ENCODE data around the gene RASAL2. TPM values are rescaled to one million over a fixed set of nuclear protein-coding genes. Genes with fewer than 3 reads are reported as not detected.

RASAL2 gene
- total and polyA plus RNA-seq, 2 experiments from 2014 or later: 16.0 to 42.2 TPM

DNA sequence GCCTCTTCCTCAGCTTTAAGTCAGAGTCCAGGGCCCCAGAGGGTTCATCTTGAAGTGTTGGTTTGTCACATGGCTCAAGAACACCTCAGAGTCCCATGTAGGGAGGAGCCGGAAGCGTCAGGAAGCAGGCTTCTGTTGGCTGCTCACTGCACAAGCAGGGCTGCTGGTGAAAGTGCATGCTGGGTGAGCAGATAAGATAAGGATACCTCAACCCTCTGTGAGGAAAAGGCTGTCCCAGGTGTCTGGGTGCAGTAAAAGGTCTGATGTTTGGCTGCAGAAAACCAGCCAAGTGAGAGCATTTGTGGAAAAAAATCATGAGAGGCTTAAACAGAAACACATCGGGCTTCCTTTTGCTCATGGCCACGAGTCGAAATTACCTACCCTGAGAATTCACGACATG, 412.8 kb downstream of the RASAL2 start:
- Histone ChIP-seq H3K27me3 (ENCODE audit: insufficient read depth) (no peaks in the 10 kb centered on the region), H3K4me3 (no peak overlapping the region), H3K4me1 (ENCODE audit: insufficient read depth) (no peaks in the 10 kb centered on the region), H3K27ac (ENCODE audit: low read depth) (no peak overlapping the region), H3K36me3 (ENCODE audit: insufficient read depth) (no peaks in the 10 kb centered on the region), H3F3A (replicated peaks; ENCODE audit: low read depth) (no peaks in the 10 kb centered on the region), H3K4me2 (no peak overlapping the region), H2AFZ (no peak overlapping the region), H4K20me1 (replicated peaks; ENCODE audit: insufficient read depth) (no peaks in the 10 kb centered on the region), H3K9me2 (ENCODE audit: insufficient read depth) (no peaks in the 10 kb centered on the region; the same call in 1 of the 2 replicates), H3K79me2 (replicated peaks; ENCODE audit: insufficient read depth) (no peaks in the 10 kb centered on the region)
- Mint-ChIP-seq H3K27me3 (ENCODE audit: insufficient read depth, low read depth, poor library complexity) (peaks cover 4% of the 10 kb centered on the region), H3K9me3 (no peaks in the 10 kb centered on the region), H3K27ac (no peak overlapping the region), H3K4me3 (no peak overlapping the region), H3K36me3 (ENCODE audit: low read depth) (no peaks in the 10 kb centered on the region), H3K4me1 (peaks cover 3% of the 10 kb centered on the region)
- DNase-seq (ENCODE audit: low spot score) (no peak), ATAC-seq (no peak)
- TF ChIP-seq ZNF331 (CRISPR knock-in tag; IDR thresholded peaks at IDR 0.05; ENCODE audit: low read depth) (no peak), ZNF114 (CRISPR knock-in tag; IDR thresholded peaks at IDR 0.05) (no peak), STAT1 (IDR thresholded peaks at IDR 0.05; ENCODE audit: unreplicated experiment) (no peak)

DNA sequence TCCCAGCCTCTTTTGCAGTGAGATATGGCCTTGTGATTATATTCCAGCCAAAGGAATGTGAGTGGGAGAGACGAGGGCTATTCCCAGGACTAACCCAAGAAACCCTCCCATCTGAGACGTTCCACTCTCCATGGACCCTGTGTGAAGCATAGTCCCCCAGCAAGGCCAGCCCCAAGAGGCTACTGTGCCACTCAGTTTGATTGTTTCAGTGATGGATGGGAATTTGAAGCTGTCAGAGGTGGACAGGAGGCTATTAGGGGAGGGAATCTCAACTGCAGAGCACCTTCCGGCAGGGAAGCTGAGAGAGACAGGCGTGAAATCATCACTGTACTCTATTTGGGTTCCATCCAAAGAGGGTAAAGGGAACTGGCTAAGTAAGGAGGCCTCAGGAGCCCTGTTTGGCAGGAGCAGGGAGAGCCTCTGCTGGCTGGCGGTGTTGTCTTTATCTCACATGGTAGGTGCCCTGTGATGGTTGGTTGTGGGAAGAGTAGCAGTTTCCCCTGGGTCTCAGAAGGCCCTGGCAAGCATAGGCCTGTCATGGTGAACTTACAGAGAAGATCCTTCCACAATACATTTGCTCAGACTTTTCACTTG, 415.6 kb downstream of the RASAL2 start:
- Mint-ChIP-seq H3K36me3 (ENCODE audit: low read depth) (no peaks in the 10 kb centered on the region), H3K9me3 (no peaks in the 10 kb centered on the region), H3K4me3 (no peak overlapping the region), H3K4me1 (no peaks in the 10 kb centered on the region), H3K27ac (no peak overlapping the region), H3K27me3 (ENCODE audit: insufficient read depth, low read depth, poor library complexity) (peaks cover 4% of the 10 kb centered on the region)
- H3K9me2 ChIP-seq (ENCODE audit: insufficient read depth): no peaks in the 10 kb centered on the region; the same call in 1 of the 2 replicates
- H3K4me1 ChIP-seq (ENCODE audit: insufficient read depth): no peaks in the 10 kb centered on the region
- no peaks in the 10 kb centered on the region for H3F3A ChIP-seq (replicated peaks; ENCODE audit: low read depth)
- H3K27me3 ChIP-seq (ENCODE audit: insufficient read depth): no peaks in the 10 kb centered on the region
- H3K4me3 ChIP-seq: no peak overlapping the region
- no peaks in the 10 kb centered on the region for H4K20me1 ChIP-seq (replicated peaks; ENCODE audit: insufficient read depth)
- ATAC-seq: no peak
- H3K79me2 ChIP-seq (replicated peaks; ENCODE audit: insufficient read depth): no peaks in the 10 kb centered on the region
- DNase-seq (ENCODE audit: low spot score): no peak
- H3K27ac ChIP-seq (ENCODE audit: low read depth): no peak overlapping the region
- no peak overlapping the region for H3K4me2 ChIP-seq
- no peak overlapping the region for H2AFZ ChIP-seq
- no peaks in the 10 kb centered on the region for H3K36me3 ChIP-seq (ENCODE audit: insufficient read depth)
- TF ChIP-seq CREB1 (CRISPR knock-in tag; IDR thresholded peaks at IDR 0.05; ENCODE audit: low read depth) (no peak), ZNF331 (CRISPR knock-in tag; IDR thresholded peaks at IDR 0.05; ENCODE audit: low read depth) (no peak), NANOG (IDR thresholded peaks at IDR 0.05; ENCODE audit: borderline replicate concordance) (no peak), POLR2AphosphoS5 (IDR thresholded peaks at IDR 0.05; ENCODE audit: low read depth) (no peak), ZNF114 (CRISPR knock-in tag; IDR thresholded peaks at IDR 0.05) (no peak), CTCF (conservative IDR thresholded peaks at IDR 0.05; ENCODE audit: low read depth in 2 of 2) (no peak), EZH2 (IDR thresholded peaks at IDR 0.05; ENCODE audit: low read depth, unreplicated experiment) (no peak)
- TF ChIP-seq, protein P1, sequence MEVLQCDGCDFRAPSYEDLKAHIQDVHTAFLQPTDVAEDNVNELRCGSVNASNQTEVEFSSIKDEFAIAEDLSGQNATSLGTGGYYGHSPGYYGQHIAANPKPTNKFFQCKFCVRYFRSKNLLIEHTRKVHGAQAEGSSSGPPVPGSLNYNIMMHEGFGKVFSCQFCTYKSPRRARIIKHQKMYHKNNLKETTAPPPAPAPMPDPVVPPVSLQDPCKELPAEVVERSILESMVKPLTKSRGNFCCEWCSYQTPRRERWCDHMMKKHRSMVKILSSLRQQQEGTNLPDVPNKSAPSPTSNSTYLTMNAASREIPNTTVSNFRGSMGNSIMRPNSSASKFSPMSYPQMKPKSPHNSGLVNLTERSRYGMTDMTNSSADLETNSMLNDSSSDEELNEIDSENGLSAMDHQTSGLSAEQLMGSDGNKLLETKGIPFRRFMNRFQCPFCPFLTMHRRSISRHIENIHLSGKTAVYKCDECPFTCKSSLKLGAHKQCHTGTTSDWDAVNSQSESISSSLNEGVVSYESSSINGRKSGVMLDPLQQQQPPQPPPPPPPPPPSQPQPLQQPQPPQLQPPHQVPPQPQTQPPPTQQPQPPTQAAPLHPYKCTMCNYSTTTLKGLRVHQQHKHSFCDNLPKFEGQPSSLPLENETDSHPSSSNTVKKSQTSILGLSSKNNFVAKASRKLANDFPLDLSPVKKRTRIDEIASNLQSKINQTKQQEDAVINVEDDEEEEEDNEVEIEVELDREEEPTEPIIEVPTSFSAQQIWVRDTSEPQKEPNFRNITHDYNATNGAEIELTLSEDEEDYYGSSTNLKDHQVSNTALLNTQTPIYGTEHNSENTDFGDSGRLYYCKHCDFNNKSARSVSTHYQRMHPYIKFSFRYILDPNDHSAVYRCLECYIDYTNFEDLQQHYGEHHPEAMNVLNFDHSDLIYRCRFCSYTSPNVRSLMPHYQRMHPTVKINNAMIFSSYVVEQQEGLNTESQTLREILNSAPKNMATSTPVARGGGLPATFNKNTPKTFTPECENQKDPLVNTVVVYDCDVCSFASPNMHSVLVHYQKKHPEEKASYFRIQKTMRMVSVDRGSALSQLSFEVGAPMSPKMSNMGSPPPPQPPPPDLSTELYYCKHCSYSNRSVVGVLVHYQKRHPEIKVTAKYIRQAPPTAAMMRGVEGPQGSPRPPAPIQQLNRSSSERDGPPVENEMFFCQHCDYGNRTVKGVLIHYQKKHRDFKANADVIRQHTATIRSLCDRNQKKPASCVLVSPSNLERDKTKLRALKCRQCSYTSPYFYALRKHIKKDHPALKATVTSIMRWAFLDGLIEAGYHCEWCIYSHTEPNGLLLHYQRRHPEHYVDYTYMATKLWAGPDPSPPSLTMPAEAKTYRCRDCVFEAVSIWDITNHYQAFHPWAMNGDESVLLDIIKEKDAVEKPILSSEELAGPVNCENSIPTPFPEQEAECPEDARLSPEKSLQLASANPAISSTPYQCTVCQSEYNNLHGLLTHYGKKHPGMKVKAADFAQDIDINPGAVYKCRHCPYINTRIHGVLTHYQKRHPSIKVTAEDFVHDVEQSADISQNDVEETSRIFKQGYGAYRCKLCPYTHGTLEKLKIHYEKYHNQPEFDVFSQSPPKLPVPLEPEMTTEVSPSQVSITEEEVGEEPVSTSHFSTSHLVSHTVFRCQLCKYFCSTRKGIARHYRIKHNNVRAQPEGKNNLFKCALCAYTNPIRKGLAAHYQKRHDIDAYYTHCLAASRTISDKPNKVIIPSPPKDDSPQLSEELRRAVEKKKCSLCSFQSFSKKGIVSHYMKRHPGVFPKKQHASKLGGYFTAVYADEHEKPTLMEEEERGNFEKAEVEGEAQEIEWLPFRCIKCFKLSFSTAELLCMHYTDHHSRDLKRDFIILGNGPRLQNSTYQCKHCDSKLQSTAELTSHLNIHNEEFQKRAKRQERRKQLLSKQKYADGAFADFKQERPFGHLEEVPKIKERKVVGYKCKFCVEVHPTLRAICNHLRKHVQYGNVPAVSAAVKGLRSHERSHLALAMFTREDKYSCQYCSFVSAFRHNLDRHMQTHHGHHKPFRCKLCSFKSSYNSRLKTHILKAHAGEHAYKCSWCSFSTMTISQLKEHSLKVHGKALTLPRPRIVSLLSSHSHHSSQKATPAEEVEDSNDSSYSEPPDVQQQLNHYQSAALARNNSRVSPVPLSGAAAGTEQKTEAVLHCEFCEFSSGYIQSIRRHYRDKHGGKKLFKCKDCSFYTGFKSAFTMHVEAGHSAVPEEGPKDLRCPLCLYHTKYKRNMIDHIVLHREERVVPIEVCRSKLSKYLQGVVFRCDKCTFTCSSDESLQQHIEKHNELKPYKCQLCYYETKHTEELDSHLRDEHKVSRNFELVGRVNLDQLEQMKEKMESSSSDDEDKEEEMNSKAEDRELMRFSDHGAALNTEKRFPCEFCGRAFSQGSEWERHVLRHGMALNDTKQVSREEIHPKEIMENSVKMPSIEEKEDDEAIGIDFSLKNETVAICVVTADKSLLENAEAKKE (CRISPR knock-in tag; IDR thresholded peaks at IDR 0.05): no peak
- TF ChIP-seq, protein P2, sequence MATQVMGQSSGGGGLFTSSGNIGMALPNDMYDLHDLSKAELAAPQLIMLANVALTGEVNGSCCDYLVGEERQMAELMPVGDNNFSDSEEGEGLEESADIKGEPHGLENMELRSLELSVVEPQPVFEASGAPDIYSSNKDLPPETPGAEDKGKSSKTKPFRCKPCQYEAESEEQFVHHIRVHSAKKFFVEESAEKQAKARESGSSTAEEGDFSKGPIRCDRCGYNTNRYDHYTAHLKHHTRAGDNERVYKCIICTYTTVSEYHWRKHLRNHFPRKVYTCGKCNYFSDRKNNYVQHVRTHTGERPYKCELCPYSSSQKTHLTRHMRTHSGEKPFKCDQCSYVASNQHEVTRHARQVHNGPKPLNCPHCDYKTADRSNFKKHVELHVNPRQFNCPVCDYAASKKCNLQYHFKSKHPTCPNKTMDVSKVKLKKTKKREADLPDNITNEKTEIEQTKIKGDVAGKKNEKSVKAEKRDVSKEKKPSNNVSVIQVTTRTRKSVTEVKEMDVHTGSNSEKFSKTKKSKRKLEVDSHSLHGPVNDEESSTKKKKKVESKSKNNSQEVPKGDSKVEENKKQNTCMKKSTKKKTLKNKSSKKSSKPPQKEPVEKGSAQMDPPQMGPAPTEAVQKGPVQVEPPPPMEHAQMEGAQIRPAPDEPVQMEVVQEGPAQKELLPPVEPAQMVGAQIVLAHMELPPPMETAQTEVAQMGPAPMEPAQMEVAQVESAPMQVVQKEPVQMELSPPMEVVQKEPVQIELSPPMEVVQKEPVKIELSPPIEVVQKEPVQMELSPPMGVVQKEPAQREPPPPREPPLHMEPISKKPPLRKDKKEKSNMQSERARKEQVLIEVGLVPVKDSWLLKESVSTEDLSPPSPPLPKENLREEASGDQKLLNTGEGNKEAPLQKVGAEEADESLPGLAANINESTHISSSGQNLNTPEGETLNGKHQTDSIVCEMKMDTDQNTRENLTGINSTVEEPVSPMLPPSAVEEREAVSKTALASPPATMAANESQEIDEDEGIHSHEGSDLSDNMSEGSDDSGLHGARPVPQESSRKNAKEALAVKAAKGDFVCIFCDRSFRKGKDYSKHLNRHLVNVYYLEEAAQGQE (IDR thresholded peaks at IDR 0.05; ENCODE audit: unreplicated experiment): no peak

All from GM23338 (cell line).